SK-N-SH treated with all-trans-retinoic acid at 6 μM for 48 hours (cell line): ENCODE data around the gene AKAP8.

ENCODE experiments used
- ARNTL ChIP-seq: fragments of 450-650 bp; formaldehyde crosslinking; IDR thresholded peaks from 2 replicates; pipeline ENCODE4 v1.5.0; 2020; ENCODE audit warnings: low read depth, mild to moderate bottlenecking, moderate library complexity, borderline replicate concordance
- CREB5 ChIP-seq: fragments of 250-450 bp; sonication (Bioruptor Pico); IDR thresholded peaks from 2 replicates; pipeline ENCODE4 v1.5.1; 2020; ENCODE audit warnings: low read depth, mild to moderate bottlenecking, moderate library complexity
- PATZ1 ChIP-seq: fragments of 250-450 bp; sonication (Bioruptor Pico); IDR thresholded peaks from 2 replicates; pipeline ENCODE4 v1.8.0; 2020; ENCODE audit warnings: mild to moderate bottlenecking, moderate library complexity, borderline replicate concordance
- ZNF70 ChIP-seq: fragments of 450-650 bp; formaldehyde crosslinking; IDR thresholded peaks from 2 replicates; pipeline ENCODE4 v1.5.0; 2020; ENCODE audit warnings: mild to moderate bottlenecking, moderate library complexity

- TF ChIP-seq CREB5 (CRISPR knock-in tag) = no peak
- TF ChIP-seq ZNF70 (CRISPR knock-in tag) = no peak
- no peak for TF ChIP-seq PATZ1 (CRISPR knock-in tag)
- TF ChIP-seq ARNTL (CRISPR knock-in tag) = no peak
Observed at GRCh38 chr19:15358918-15359317, 20.7 kb downstream of the AKAP8 start.
